CD4-positive, alpha-beta T cell treated with Interleukin-15 for 4 hours (primary cell): ENCODE results near the gene MCAT.
A peak's percentile ranks its signal among the peaks of the same experiment; 100 is the strongest.
"Not testable (repeated sequence)": the region's sequence is repeated elsewhere in the genome, so short reads cannot be mapped to it uniquely, and the experiment has no call there.

Experiments
- DNase-seq: peaks from one replicate; pipeline ENCODE4 v3.0.0-alpha.2; 2020; ENCODE audit warnings: low spot score

The MCAT gene

DNA sequence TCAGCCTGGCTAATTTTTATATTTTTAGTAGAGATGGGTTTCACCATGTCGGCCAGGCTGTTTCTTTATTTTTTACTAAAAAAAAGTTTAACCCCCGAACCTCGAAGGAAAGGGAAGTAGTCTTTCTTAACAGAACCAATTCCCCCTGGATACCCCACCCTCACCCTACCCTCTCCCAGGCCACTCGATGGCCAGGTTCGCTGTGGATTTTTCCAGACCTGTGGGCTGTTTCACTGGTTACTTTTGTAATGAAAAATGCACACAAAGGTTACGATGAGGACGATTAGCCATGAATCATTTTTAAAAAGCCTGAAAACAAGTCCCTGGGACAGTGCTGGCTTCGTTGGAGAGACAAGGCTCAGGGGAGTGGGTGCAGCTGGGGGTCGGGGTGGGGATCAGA, 10.7 kb upstream of the MCAT start:
- DNase-seq, result no peak

DNA sequence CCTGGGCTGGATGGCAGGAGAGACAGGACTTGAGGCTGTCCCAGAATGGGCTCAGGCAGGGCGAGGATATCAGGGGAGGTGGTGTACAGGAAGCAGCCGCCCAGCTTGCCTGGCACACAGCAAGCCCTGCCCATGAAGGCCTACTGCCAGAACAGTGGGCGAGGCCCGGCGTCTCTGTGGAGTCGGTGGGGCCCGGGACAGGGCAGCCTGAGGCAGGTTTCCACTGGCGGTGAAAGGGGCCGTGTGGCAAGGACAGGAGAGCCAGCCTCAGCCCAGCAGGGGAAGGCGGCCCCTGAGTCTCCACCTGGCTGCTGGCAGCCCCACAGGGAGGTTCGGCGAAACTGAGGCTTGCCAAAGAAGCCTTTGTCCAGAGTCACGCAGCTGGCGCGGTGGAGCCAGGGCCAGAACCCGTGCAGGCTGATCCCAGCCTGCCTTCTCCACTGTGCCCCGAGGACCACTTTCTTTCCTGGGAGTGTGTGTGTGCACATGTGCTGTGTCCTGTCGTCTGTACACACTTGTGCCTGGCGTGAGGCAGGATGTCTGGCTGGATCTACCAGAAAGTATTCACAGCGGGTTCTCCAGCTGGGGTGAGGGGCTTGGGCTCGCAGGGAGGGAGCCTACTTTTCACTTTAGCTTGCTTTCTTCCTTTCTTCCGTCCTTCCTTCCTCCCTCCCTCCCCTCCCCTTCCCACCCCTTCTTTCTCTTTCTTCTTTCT, 9.3 kb upstream of the MCAT start:
- peak; percentile 63 for DNase-seq

DNA sequence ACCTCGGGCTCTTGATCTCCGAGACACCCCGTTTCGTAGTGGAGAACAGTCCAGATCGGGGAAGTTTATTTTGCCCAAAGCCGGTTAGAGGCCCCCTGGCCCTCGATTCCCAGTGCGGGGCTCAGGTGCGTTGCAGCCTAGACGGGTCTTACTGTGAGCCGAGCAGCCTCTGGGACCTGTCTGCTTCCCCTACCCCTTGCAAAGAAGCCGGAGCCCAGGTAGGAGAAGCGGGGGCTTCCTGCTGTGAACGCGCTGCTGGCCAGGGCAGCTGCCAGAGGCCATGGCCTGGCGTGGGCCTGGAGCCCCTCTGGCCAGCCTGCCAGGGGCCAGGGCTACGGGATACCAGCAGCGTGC, 8.8 kb upstream of the MCAT start:
- DNase-seq, result no peak

DNA sequence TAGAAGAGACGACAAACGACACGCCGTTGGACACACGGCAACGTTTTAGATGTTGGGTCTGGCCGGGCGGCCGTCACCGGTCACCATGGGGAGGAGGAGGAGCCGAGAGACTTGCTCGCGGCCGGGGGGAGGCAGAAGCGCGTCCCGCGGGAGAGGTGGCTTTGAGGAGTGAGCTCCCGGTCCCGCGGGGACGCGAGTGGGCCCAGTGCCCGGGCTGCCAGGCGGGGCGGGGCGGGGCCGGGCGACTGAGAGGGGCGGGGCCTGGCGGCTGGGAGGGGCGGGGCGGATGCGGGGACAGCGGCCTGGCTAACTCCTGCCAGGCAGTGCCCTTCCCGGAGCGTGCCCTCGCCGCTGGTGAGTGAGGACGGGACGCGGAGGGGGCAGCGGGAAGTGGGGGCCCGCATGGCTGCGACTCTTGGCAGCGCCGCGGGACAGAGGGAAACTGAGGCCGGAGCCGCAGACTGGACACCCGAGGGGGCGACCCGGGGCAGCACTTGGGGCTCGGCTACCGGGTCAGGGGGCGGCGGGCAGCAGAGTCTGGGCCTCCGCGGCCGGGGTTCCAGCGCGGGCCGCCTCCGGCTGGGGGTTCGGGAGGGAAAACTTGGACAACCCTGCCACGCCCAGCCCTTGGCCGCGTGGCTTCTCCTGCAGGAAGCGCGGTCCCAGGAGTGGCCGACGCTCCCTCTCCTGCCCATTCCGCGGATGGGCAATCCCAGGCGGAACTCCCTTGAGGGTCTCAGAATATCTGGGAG, 8.2 kb upstream of the MCAT start, which contains the start of gene TSPO:
TSPO (plus strand) TSS at position 309 of the 752 bp plus-strand sequence. CDS start 7,680 bp downstream, outside the sequence.
- peak; percentile 54 for DNase-seq

DNA sequence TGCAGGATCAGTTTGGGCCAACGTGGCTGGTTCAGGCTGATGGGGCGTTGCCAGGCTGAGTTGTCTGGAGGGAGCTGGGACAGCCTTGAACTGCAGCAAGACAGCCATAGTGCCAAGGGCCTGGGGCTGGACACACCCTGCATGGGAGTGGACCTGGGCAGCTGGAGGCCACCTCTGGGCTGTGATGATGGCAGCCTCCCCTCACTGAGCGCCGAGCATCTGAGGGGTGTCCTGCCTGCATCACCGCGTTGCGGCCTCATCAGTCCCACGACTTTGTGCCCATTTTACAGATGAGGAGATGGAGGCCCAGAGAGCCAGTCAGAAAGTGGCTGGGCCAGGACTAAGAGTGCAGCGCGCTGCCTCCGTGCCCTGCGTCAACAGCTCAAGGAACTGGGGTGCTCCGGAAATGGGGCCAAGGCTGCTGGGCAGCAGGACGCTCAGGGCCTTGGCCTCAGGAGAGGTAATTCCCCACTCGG, 7.6 kb upstream of the MCAT start:
- no peak for DNase-seq

DNA sequence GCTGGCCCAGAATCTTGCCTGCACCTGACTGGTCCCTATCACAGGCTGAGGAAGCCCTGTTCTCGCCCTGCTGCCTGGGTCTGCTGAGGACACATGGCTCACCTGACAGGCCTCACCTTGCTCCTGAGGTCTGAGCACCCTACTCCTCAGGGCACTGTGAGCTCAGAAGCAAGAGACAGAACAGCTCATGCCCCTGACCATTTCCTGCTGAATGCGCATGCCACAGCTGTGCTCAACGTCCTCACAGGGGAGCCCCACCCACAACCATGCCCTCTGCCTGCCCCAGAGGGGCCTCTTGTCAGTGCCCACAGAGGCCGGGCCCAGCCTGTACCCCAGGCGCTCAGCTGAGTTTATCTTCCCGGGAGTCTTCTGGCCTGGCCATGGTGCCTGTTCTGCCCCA, 5.4 kb upstream of the MCAT start:
- DNase-seq, result no peak

DNA sequence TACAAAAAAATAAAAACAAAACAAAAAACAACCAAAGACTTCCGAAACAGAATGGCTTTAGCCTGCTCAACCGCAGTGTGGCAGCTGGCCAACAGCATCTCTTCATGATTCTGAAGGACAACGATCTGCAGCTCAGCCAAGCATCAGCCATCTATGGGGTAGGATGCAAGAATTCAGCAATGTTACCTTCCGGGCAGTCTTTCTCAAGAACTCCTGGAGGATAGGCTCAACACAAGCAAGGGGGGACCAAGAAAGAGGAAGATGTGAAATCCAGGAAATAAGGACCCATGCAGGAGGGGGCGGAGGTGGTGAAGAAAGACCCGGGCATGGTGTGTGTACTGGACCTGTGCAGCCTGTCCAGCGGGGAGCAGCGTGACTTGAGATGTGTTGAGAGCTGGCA, 4.6 kb upstream of the MCAT start:
- no peak for DNase-seq

DNA sequence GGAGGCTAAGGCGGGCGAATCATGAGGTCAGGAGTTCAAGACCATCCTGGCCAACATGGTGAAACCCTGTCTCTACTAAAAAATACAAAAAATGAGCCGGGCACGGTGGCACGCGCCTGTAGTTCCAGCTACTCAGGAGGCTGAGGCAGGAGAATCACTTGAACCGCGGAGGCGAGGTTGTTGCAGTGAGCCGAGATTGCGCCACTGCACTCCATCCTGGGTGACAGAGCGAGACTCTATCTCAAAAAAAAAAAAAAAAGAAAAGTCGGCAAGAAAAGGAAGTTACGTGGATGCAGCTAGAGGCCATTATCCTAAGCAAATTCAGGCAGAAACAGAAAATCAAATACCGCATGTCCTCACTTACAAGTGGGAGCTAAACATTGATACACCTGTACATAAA, 3.1 kb upstream of the MCAT start:
- not testable (repeated sequence) for DNase-seq

DNA sequence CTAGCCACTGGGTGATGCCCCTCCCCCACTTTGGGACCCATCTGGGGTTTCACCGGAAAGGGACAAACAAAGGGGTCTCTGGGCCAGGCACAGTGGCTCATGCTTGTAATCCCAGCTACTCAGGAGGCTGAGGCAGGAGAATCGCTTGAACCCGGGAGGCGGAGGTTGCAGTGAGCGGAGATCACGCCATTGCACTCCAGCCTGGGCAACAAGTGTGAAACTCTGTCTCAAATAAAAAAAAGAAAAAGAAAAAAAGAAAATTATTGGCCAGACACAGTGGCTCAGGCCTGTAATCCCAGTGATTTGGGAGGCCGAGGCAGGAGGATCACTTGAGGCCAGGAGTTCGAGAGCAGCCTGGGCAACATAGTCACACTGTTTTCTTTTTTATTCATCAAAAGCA, 2.2 kb upstream of the MCAT start:
- DNase-seq, result not testable (repeated sequence)

DNA sequence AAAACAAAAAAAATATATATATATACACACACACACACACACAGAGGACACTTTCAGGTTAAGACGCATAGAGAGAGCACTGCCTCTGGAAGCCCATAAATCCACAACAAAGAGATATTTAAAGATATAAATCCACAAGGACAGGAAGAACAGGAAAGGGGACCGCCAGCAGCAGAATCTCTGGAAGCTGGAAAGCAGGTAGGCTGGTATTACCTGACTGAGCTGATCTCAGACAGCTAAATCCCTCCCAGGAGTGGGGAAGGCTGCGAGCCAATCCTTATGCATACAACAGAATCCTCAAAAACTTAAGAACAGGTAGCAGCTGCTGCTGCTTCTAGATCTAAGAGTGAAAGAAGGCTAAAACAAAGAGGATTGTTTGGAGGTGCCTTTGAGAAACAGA, 1.8 kb upstream of the MCAT start:
- DNase-seq, result no peak

DNA sequence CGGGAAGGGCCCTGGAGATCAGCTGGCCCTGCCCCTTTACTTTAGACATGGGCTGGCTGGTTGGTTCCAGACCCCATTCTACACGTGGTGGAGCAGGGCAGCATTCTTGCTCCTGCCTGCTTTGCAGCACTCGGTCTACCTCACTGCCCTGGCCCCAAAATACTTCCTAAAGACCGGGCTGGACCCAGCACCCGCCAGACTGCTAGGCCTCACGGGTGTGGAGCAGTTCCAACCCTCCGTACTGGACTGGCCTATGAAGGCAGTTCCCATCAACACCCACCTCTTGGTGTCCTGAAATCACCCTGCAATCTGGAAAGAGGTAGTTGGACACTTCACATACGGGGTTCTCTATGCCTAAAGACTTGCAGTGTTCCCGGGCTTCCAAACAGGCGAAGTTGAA, 6.4 kb downstream of the MCAT start:
- DNase-seq, result no peak

DNA sequence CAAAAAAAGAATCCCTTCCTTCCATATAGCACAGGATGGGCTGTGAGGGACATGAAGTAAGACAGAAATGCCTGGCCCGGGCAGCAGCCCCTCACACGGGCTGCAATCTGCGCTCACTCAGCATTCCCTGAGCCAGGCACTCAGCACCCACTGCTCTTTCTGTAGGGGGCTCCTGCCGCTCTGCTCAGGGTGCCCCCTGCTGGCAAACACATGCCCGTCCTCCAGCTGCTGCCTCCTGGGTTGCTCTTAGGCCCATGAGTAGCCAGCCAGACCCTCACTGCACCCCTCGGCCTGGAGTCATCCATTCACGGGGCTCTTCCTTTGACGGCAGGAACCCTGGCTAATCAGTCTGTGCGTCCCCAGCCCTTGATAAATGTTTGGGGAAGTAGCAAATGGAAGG, 6.9 kb downstream of the MCAT start:
- DNase-seq, result peak; percentile 37

DNA sequence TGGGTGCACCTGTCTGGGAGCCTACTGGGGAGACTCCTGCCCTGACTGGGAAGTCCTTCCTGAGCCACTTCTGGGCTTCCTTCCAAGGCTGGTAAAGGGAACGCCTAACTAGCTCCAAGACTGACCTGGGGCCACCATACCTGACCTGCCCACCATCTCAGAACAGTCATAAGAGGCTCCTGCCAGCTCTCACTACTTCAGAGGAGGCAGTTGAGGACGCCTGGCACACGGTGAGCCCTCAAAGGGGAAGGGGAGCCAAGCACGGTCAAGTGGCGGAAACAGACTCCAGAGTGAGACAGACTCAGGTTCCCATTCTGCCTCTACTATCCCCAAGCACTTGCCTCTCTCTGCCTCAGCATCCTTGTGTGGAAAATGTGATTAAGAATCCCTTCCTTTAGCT, 7.6 kb downstream of the MCAT start:
- no peak for DNase-seq

DNA sequence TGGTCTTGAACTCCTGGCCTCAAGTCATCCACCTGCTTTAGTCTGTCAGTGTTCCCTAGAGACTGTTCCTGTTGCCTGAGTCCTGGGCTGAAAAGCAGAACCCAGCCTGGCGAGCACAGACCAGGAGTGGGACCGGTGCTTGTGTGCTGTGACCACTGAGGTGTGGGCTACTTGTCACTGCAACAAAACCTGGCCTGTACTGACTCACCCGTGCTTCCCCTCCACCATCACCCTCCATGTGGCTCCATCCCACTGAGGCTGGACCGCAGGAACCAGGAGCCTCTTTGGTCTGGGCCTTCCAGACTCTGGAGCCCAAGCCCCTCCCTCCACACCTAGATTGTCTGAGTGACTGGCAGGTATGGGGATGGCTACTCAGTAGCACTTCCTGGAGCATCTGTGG, 8.6 kb downstream of the MCAT start:
- no peak for DNase-seq

DNA sequence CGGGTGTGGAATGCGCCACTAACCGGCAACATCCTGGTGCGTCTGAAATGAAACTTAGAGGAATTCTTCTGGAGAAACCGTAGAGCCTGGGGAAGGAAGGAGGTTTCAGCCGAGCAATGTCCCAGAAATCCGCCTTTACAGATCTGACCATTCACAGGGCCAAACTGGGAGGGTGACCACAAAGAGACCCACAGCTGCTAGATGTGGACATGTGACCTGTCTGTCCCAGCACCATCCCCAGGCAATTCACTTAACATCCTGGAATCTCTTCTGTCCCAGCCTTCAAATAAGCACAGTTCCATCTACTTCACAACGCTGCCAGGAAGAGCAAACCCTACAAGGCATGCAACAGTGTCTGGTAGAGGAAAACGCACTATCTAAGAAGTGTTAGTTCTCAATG, 9.8 kb downstream of the MCAT start:
- DNase-seq, result no peak

DNA sequence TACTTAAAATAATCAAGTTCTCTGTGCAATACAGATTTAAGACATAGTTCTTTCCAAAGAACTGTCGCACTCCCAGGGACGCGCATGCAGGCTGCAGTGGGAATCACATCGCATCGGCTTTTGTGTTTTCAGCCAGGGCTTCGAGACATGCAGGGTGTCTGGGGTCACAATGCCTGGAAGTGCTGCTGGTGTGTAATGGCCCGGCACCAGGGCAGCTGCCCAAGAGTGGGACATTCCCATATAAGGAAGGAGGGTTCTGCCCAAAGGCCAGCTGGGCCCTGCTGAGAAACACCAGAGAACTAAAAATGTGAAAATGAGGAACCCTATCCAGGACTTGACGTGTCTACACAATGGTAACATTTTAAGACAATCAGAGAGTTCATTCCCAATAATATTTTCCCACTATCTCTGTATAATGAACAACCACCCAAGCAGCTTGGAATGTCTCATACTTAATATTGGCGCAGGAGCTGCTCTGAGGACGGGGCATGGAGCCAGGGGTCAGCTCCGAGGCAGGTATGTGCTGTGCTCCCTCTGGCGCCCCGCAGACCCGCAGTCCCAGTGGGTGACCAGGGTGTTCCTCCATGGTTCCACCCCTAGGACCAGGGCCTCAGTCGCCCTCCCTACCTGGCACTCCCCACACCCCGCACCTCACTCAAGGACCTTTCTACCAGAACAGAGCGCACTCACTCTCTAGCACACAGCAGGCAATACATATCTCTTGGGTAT, 11.3 kb downstream of the MCAT start:
- no peak for DNase-seq

DNA sequence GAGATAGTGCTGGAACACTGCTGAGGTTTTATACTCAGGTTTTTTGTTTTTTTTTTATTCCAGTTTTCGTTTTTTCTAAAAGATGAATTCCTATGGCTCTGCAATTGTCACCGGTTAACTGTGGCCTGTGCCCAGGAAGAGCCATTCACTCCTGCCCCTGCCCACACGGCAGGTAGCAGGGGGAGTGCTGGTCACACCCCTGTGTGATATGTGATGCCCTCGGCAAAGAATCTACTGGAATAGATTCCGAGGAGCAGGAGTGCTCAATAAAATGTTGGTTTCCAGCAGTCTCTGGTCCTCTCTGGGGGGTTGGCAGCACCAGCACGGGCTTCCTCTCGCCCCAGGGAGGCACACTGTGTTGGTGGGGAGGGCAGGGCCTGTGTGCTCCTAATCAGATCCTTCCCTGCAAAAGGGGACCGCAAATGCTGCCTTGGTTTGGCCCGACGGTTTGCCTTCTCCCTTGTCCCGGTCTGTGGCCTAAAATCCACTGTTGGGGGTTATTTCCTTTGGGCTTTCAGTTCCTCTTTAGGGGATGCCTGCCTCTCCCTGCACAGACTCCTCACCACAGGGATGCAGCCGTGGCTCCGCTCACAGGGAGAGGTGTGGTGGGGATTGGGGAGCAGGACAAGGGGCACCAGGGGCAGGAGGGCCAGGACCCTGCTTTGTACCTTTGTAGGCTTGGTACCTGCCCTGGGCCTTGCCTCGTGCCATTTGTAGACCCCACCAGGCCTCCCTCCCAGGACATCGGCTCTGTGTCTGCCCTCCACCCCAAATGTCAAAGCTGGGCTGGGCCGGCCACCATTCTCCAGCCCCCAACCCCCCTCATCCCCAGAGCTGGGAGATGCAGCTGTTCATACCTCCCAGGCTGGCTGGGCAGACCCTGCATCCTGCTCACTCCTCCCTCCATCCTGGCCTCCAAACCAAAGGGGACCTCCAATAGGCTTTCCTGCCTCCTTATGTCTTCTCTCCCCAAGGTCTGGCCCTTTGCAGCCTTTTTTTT, 13.5 kb downstream of the MCAT start:
- no peak for DNase-seq

DNA sequence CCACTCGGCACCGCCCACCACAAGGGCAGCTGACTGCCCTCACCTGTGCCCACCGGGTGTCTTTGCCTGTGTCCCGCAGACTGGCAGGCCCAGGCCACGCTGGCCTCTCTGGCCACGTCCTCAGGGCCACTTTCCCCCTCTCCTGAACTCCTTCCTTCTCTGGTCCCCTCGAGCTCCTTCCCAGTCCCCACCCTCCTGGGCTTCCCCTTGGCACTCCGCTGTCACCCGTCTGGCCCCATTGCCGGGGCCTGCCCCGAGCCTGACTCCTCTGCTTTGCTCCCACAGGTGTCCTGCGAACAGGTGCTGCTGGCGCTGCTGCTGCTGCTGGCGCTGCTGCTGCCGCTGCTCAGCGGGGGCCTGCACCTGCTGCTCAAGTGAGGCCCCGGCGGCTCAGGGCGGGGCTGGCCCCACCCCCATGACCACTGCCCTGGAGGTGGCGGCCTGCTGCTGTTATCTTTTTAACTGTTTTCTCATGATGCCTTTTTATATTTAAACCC, 14.2 kb downstream of the MCAT start:
- no peak for DNase-seq

DNA sequence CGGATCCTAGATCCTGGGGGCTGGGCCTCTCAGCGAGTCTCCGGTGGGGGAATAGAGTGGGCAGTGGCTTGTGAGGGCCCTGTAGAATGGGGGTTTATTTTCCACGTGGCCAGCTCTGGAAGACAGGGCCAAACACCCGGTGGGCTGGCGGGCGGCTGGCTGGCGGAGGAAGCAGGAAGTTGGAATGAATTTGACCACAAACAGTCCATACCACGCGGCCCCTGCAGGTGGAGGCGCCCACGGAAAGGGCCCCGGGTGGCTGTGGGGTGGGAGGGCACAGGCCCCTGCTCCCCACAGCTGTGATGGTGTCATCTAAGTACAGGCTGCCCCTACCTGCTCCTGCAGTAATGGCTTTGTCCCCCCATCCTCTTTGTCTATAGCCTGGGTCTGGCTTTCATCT, 15.1 kb downstream of the MCAT start:
- no peak for DNase-seq

DNA sequence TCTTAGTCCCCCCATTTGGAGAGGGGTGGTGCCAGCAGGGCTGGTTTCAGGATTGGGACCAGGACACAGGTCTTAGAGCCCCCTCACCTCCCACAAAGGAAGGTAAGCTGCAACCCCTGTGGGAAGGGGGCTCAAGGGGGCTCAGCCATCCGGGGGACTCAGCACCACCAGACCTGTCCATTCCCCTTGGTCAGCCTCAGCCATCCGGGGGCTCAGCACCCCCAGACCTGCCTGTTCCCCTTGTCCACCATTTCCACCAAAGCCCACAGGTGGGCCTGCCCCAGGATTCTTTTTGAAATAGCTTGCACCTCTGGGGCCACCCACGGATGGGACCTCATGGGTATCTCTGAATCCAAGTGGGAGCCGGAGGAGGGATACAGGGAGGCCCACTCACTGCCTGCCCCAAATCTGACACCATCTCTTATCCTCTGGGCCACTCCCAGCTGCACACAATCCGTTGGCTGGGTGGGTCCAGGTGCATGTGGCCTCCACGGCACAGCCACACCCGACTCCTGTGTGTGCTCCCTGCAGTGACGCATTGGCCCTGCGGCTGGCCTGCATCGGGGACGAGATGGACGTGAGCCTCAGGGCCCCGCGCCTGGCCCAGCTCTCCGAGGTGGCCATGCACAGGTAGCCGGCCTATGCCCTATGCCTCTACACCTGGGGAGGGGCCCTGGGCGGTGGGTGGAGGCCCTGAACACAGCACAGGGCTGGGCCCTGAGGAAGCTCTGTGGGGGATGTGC, 15.9 kb downstream of the MCAT start:
- no peak for DNase-seq
